Activated naive CD8-positive, alpha-beta T cell treated with anti-CD3 and anti-CD28 coated beads, Interleukin-2, amount 50 U/mL, for 16 hours (primary cell): ENCODE measurements around the gene WWC2.
A peak's percentile ranks its signal among the peaks of the same experiment; 100 is the strongest.

Source experiments
- DNase-seq: peaks from one replicate; pipeline ENCODE4 v3.0.0-alpha.2; 2020; ENCODE audit warnings: low read depth, low spot score

The WWC2 gene

GRCh38 chr4:183255487-183255886 lies 156.4 kb downstream of the WWC2 start:
- no peak for DNase-seq

GRCh38 chr4:183256343-183256742 lies 157.3 kb downstream of the WWC2 start:
- no peak for DNase-seq

- no peak for DNase-seq
These were observed 157.8 kb downstream of the WWC2 start for GRCh38 chr4:183256756-183257385.

DNA sequence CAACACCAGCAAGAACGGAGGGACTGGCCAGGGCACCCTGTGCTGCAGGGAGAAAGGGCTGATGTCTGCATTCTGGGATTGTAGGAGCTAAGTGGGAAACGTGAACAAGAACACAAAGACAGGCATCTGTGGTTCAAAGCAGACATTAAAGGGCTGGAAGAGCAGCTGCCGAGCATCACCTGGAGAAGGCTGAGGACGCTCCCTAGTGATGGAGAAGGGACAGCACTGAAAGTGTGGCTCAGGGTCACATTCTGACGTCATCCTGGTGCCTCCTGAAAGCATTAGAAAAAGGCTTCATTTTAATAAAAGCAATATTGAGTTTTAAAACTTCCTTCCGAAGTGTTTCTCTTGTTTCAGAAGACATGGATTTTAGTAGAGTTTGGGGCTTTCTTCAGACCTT lies 158.8 kb downstream of the WWC2 start:
- no peak for DNase-seq

DNA sequence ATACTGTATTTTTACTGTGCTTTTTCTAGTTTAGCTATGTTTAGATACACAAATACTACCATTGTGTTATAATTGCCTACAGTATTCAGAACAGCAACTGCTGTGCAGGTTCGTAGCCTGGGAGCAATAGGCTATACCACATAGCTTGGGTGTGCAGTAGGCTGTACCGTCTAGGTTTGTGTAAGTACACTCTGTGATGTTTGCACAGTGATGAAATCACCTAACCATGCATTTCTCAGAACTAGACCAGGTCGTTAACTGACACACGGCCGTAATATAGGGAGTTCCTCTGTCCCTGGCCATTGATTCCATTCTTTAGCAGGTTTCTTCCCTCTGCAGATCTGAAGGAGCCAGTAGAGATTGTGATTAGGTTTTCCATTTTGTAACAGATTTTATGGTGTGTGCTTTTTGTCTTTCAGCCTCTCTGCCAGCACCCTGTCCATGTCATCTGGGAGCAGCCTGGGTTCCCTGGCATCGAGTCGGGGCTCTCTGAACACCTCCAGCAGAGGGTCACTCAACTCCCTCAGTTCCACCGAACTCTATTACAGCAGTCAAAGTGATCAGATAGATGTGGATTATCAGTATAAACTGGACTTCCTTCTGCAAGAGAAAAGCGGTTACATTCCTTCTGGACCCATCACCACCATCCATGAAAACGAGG lies 161.6 kb downstream of the WWC2 start:
- DNase-seq: no peak

DNA sequence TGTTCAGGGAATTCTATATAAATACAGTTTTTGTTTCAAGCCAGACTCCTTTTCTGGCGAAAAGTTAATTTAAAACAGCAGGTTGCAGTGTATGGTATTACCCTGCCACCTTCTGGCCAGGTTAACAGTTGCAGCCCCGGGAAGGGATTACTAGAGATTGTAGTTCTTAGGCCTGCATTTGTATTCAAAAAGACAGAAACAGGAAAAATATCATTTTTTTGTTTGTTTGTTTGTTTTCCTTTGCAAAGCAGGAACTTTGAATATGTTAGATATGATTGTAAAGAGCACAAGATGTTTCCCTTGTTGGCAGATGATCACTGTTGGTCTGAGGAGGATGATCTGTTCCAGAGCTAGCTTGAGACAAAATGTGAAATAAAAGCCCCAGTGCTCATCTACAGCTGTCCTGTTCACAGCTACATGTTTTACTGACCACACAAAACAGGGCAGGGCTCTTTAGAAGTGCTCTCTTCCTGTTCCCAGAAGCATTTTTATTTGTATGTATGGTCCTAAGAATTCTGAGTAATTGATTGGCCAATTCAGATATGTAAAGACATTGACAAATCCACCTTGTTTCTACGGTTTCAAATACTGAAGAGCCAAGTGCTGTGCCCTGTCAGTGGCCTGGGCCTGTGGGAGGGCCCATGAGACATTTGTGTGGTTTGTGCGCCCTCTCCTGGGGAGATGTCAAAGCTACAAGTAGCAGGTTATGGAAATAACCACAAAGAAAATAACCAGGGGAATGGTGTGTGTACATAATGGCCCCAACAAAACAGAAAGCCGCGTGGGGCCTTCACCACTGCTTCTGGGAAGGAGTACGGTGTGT lies 163.1 kb downstream of the WWC2 start:
- DNase-seq: peak; percentile 34

GRCh38 chr4:183262776-183263100 lies 163.7 kb downstream of the WWC2 start:
- no peak for DNase-seq

DNA sequence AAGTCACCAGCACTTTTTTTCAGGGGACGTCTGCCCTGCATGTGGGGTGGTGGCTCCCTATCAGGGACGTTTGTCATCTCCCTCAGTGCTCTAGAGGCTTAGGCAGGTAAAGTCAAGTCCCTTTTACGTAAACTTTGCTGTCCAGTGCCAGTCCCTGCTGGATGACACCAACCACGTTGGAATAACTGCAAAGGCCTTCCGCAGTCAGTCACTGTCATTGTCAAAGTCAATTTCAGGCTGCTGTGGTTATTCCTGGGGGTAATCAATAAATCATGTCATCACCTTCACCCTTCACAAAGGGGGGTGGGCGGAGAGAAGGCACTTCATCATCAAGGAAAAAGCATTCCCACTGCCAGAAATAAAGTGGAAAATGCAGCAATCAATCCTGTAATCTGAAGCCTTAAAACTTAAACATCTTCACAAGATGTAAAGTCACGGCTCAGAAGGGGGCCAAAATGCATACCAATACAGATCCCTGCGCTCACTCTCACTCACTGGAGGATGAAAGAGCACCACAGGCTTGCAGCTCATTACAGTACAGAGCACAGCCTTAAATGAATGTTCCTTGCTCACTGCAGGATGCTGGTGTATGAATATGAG lies 164.8 kb downstream of the WWC2 start:
- DNase-seq: no peak

- DNase-seq: no peak
These were observed 165.6 kb downstream of the WWC2 start for GRCh38 chr4:183264614-183265013.

GRCh38 chr4:183266371-183266770 lies 167.3 kb downstream of the WWC2 start:
- no peak for DNase-seq

GRCh38 chr4:183268556-183268955 lies 169.5 kb downstream of the WWC2 start:
- DNase-seq: no peak

- no peak for DNase-seq
These were observed 173.3 kb downstream of the WWC2 start for GRCh38 chr4:183272384-183272783.

- no peak for DNase-seq
These were observed 177.0 kb downstream of the WWC2 start for GRCh38 chr4:183276106-183276505.

DNA sequence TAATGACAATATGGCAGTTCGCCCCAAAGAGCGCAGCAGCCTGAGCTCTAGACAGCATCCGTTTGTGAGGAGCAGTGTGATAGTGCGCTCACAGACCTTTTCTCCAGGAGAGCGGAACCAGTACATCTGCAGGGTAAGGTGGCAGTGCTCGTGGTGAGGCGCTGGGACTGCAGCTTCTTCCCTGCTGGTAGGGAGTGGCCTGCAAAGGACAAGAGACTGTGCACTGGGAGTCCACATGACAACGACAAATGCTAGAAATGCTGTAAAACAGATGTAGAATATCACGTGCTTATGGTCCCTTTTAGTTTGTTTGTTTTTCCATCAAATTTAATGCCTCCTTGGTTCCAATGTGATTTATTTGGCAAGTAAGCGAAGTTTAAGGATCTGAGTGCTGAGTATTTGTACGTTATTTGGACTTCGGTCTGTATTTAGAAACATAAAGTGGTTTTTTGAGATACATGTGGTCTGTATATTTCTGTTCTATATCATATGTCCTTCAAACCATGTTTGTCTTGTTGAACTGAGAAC lies 185.3 kb downstream of the WWC2 start:
- DNase-seq: no peak

- DNase-seq: no peak
These were observed 185.9 kb downstream of the WWC2 start for GRCh38 chr4:183284965-183285364.

GRCh38 chr4:183285886-183286285 lies 186.8 kb downstream of the WWC2 start:
- no peak for DNase-seq

DNA sequence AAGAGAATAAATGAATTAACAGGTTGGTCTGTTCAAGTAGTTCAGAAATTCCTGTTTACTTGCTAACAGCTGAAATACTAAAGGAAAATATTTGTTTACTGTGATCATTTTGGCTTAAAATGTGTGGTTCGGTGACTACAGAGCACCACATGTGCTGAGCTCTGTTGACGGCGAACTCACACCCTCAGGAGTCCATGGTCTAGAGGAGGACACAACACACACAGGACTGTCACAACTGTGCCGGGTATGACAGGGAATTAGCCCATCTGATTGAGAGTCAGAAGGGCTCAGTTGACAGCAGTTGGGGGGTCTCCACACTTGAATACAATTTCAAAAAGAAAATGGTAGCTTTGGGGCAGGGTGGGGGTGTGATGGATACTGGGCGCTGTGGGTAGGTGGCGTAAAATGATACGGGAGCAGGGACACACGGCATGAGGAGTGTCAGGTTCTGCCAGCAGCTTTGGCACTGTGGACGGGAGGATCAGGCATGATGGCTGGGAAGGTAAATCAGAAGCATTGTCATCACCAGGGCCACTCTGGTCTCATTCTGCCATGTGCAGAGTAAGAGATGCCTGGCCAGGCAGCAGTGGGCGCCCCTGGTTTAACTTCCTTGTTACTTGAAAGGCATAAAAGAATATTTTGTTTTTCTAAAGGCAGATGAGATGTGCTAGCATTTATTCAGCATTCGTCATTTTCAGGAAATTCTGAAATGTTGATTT lies 187.7 kb downstream of the WWC2 start:
- no peak for DNase-seq

- no peak for DNase-seq
These were observed 188.2 kb downstream of the WWC2 start for GRCh38 chr4:183287309-183287659.

GRCh38 chr4:183287677-183288076 lies 188.6 kb downstream of the WWC2 start:
- no peak for DNase-seq

DNA sequence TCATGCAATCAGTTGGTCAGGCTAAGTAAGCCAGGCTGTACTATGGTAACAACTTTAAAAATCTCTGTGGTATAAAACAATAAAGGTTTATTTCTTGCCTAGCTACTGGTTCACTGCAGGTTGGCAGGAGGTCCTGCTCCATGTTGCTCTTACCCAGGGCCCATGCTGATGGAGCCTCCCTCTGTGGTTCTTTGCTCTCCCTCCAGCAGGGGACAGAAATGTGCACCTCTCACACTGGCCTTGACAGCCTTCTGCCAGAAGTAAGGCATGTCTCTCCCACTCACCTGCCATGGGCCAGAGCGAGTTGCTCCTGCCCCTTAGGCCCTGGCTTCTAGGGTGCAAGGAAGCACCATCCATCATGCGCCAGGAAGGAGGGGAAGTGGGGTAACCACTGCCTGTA lies 189.9 kb downstream of the WWC2 start:
- no peak for DNase-seq

- no peak for DNase-seq
These were observed 190.6 kb downstream of the WWC2 start for GRCh38 chr4:183289688-183290087.

DNA sequence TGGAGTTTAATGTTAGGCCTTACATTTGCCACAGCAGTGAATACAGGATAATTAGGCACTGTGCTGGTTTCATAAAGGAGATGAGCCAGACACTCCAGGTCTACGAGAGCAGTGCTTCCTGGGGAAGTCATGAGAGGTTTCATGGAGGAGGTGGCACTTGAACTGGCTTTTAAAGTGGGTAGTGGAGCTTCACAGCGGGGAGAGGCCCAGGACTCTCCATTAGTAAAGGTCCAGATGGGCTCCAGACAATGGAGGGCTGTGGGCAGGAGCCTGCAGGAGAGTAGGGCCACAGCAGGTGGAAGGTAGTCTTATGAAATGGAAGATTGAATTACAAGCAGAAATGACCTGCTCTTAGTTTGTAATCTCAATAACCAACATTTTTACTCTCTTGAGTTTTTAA lies 192.0 kb downstream of the WWC2 start:
- DNase-seq: no peak
